ENCODE data around the gene COPZ1.
"Not testable (repeated sequence)": the region's sequence is repeated elsewhere in the genome, so short reads cannot be mapped to it uniquely, and the experiment has no call there.

COPZ1 gene

DNA sequence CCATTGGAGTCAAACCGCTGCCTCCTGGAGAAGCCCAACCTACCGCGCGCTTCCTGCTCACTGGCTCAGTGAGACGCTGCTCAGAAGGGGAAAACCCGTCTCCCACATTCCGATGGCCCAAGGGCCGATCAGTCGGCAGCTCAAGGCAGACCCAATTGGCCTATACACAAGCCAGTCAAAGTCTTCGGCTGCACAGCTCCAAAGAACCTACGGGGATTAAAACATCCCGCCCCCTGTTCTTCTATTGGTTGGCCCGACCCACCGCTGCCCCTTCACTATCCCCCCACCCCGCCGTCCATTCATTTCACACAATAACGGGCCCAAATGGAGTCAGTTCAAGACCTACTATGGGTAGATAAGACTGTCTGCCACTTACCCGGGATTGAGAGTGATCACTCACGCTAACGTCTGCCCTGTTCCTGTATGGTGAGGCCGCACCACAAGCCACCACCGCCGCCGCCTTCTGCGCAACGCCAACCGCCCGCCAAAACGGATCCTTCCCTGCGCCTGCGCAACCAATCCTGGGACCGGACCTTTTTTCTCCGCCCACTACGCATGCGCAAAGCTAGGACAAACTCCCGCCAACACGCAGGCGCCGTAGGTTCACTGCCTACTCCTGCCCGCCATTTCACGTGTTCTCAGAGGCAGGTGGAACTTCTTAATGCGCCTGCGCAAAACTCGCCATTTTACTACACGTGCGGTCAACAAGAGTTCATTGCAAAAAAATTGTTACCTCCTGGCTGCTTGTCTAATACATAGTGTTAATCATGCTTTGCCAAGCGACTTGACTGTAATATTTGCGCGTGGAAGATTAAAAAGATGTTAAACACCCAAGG, 45.1 kb upstream of the COPZ1 start, which contains the start of gene CBX5:
Gene CBX5 (minus strand): TSS at position 491 of the 836 bp plus-strand sequence. CDS start 22,472 bp downstream, outside the sequence.
- H3K4me3 ChIP-seq (ENCODE audit: insufficient read depth in 1 of 2, low read depth in 1 of 2, low read length in 2 of 2), result peak within 1 kb of the TSS; percentile 75 to 88
- H3K14ac ChIP-seq (ENCODE audit: low read length in 2 of 2), result peak within 1 kb of the TSS in 1 of 2 experiments; percentile 82
- H3K27me3 ChIP-seq (ENCODE audit: control insufficient read depth in 1 of 2, insufficient read depth in 1 of 2, low read length in 2 of 2), result no peaks in the 10 kb centered on the region
- H3K36me3 ChIP-seq (ENCODE audit: control insufficient read depth in 1 of 2, insufficient read depth in 2 of 2, low read depth in 1 of 2, low read length in 2 of 2), result peaks cover 5 to 37% of the 10 kb centered on the region in 2 experiments
- H3K4me1 ChIP-seq (ENCODE audit: control insufficient read depth, insufficient read depth, low read depth, low read length), result peaks cover 5% of the 10 kb centered on the region
- H2AK5ac ChIP-seq (ENCODE audit: low read length, severe bottlenecking), result peak within 1 kb of the TSS; percentile 86
- peak within 1 kb of the TSS; percentile 96 for H3K27ac ChIP-seq (ENCODE audit: low read length, poor library complexity, severe bottlenecking)
- no peak within 1 kb of the TSS for H3K23ac ChIP-seq (ENCODE audit: low read length in 2 of 2)
- H4K91ac ChIP-seq (ENCODE audit: low read length), result peak within 1 kb of the TSS; percentile 89
- peak within 1 kb of the TSS; percentile 57 for H2BK120ac ChIP-seq (ENCODE audit: low read depth, low read length)
- H4K8ac ChIP-seq (ENCODE audit: low read length), result peak within 1 kb of the TSS; percentile 83
- peak within 1 kb of the TSS; percentile 95 for H3K9ac ChIP-seq (ENCODE audit: low read length)
- H3K4ac ChIP-seq (ENCODE audit: low read depth in 1 of 2, low read length in 2 of 2), result peak within 1 kb of the TSS; percentile 83 to 93
- peak; percentile 100 for DNase-seq
- no peaks in the 10 kb centered on the region for H3K9me3 ChIP-seq (ENCODE audit: control insufficient read depth, low read length)
- peak within 1 kb of the TSS; percentile 75 to 97 for H3K18ac ChIP-seq (ENCODE audit: low read depth in 1 of 2, low read length in 2 of 2)
- H2BK5ac ChIP-seq (ENCODE audit: low read depth, low read length, poor library complexity, severe bottlenecking), result peak within 1 kb of the TSS; percentile 84
- under 1% methylated on average over 49 of the region's 49 CpGs for WGBS
- H2AFZ ChIP-seq (ENCODE audit: low read depth, low read length), result no peak within 1 kb of the TSS
- H2BK12ac ChIP-seq (ENCODE audit: low read length in 2 of 2), result peak within 1 kb of the TSS; percentile 38 to 76
- H3K4me2 ChIP-seq (ENCODE audit: low read length, poor library complexity, severe bottlenecking), result peak within 1 kb of the TSS; percentile 75
- H3K79me1 ChIP-seq (replicated peaks; ENCODE audit: low read length, poor library complexity, severe bottlenecking), result no peaks in the 10 kb centered on the region
- H2BK15ac ChIP-seq (ENCODE audit: low read depth, poor library complexity, severe bottlenecking), result peak within 1 kb of the TSS; percentile 66

DNA sequence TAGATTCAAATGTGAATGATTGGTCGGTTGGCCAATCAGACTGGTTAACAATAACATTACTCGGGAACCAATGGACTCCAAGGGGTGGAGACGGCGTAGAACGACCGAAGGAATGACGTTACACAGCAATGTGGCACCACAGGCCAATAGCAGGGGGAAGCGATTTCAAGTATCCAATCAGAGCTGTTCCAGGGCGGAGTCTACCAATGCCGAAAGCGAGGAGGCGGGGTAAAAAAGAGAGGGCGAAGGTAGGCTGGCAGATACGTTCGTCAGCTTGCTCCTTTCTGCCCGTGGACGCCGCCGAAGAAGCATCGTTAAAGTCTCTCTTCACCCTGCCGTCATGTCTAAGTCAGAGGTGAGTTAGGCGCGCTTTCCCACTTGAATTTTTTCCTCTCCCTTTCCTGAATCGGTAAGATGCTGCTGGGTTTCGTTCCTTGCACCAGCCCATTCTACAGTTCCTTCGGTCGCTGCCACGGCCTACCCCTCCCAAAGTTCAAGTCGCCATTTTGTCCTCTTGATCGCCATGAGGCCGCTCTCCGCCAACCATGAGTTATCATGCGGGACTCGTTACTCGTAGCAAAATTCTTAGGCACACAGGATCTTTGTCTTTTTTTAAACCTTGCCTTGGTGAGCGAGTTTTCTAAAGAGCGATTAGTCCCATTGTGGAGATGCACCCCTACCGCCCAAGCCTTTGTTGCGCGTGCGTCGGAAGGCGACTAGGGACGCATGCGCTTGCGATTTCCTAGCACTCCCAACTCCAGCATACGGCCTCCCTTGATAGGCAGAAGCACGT, 44.3 kb upstream of the COPZ1 start, which contains the start of gene HNRNPA1:
Gene HNRNPA1 (plus strand): TSS at position 259 of the 793 bp plus-strand sequence. CDS start 82 bp downstream, at position 341.
- H3K14ac ChIP-seq (ENCODE audit: low read length in 2 of 2), result peak within 1 kb of the TSS in 1 of 2 experiments; percentile 68
- peak within 1 kb of the TSS; percentile 83 for H4K8ac ChIP-seq (ENCODE audit: low read length)
- peak within 1 kb of the TSS in 1 of 2 experiments; percentile 38 for H2BK12ac ChIP-seq (ENCODE audit: low read length in 2 of 2)
- H3K18ac ChIP-seq (ENCODE audit: low read depth in 1 of 2, low read length in 2 of 2), result peak within 1 kb of the TSS; percentile 75 to 97
- no peaks in the 10 kb centered on the region for H3K27me3 ChIP-seq (ENCODE audit: control insufficient read depth in 1 of 2, insufficient read depth in 1 of 2, low read length in 2 of 2)
- peak within 1 kb of the TSS; percentile 83 to 90 for H3K4ac ChIP-seq (ENCODE audit: low read depth in 1 of 2, low read length in 2 of 2)
- peak within 1 kb of the TSS; percentile 95 for H3K9ac ChIP-seq (ENCODE audit: low read length)
- peak within 1 kb of the TSS; percentile 57 for H2BK120ac ChIP-seq (ENCODE audit: low read depth, low read length)
- WGBS, result under 1% methylated on average over 43 of the region's 48 CpGs
- peak within 1 kb of the TSS; percentile 80 for H2BK5ac ChIP-seq (ENCODE audit: low read depth, low read length, poor library complexity, severe bottlenecking)
- peak within 1 kb of the TSS; percentile 19 for H2AK5ac ChIP-seq (ENCODE audit: low read length, severe bottlenecking)
- H3K4me1 ChIP-seq (ENCODE audit: control insufficient read depth, insufficient read depth, low read depth, low read length), result peaks cover 5% of the 10 kb centered on the region
- no peak within 1 kb of the TSS for H3K23ac ChIP-seq (ENCODE audit: low read length in 2 of 2)
- H3K36me3 ChIP-seq (ENCODE audit: control insufficient read depth in 1 of 2, insufficient read depth in 2 of 2, low read depth in 1 of 2, low read length in 2 of 2), result peaks cover 5 to 44% of the 10 kb centered on the region in 2 experiments
- H2BK15ac ChIP-seq (ENCODE audit: low read depth, poor library complexity, severe bottlenecking), result peak within 1 kb of the TSS; percentile 66
- peak; percentile 100 for DNase-seq
- H3K4me3 ChIP-seq (ENCODE audit: insufficient read depth in 1 of 2, low read depth in 1 of 2, low read length in 2 of 2), result peak within 1 kb of the TSS; percentile 75 to 88
- no peak within 1 kb of the TSS for H2AFZ ChIP-seq (ENCODE audit: low read depth, low read length)
- H3K9me3 ChIP-seq (ENCODE audit: control insufficient read depth, low read length), result no peaks in the 10 kb centered on the region
- H3K79me1 ChIP-seq (replicated peaks; ENCODE audit: low read length, poor library complexity, severe bottlenecking), result no peaks in the 10 kb centered on the region
- peak within 1 kb of the TSS; percentile 75 for H3K4me2 ChIP-seq (ENCODE audit: low read length, poor library complexity, severe bottlenecking)
- peak within 1 kb of the TSS; percentile 93 for H3K27ac ChIP-seq (ENCODE audit: low read length, poor library complexity, severe bottlenecking)
- H4K91ac ChIP-seq (ENCODE audit: low read length), result peak within 1 kb of the TSS; percentile 89

DNA sequence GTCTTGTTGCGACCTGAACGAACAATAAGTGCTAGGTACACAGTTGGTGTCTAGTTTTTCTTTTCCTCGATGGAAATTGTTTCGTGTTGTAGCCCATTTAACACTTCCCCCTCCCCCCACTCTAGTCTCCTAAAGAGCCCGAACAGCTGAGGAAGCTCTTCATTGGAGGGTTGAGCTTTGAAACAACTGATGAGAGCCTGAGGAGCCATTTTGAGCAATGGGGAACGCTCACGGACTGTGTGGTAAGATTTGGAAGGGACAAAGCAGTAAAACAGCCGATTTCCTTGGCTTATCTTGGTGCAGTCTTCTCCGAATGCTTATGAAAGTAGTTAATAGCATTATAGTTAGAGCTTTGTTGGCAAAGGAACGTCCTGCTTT, 43.7 kb upstream of the COPZ1 start:
- H3K27ac ChIP-seq (ENCODE audit: low read length, poor library complexity, severe bottlenecking), result peak overlapping the region; percentile 86
- H3K23ac ChIP-seq (ENCODE audit: low read length in 2 of 2); H3K9me3 ChIP-seq (ENCODE audit: control insufficient read depth, low read length); H3K27me3 ChIP-seq (ENCODE audit: control insufficient read depth in 1 of 2, insufficient read depth in 1 of 2, low read length in 2 of 2); DNase-seq; H3K79me1 ChIP-seq (replicated peaks; ENCODE audit: low read length, poor library complexity, severe bottlenecking); H2BK12ac ChIP-seq (ENCODE audit: low read length in 2 of 2); H2BK15ac ChIP-seq (ENCODE audit: low read depth, poor library complexity, severe bottlenecking); H2AFZ ChIP-seq (ENCODE audit: low read depth, low read length); H3K4me1 ChIP-seq (ENCODE audit: control insufficient read depth, insufficient read depth, low read depth, low read length); H2BK5ac ChIP-seq (ENCODE audit: low read depth, low read length, poor library complexity, severe bottlenecking); H2BK120ac ChIP-seq (ENCODE audit: low read depth, low read length): not testable (repeated sequence)
- H3K4ac ChIP-seq (ENCODE audit: low read depth in 1 of 2, low read length in 2 of 2), result peak overlapping the region; percentile 83 to 90
- H4K91ac ChIP-seq (ENCODE audit: low read length), result peak overlapping the region; percentile 30
- H3K4me2 ChIP-seq (ENCODE audit: low read length, poor library complexity, severe bottlenecking), result peak overlapping the region; percentile 65
- H3K14ac ChIP-seq (ENCODE audit: low read length in 2 of 2), result peak overlapping the region in 1 of 2 experiments; percentile 5
- H4K8ac ChIP-seq (ENCODE audit: low read length), result peak overlapping the region; percentile 83
- H3K4me3 ChIP-seq (ENCODE audit: insufficient read depth in 1 of 2, low read depth in 1 of 2, low read length in 2 of 2), result peak overlapping the region; percentile 65 to 88
- H2AK5ac ChIP-seq (ENCODE audit: low read length, severe bottlenecking), result peak overlapping the region; percentile 19
- H3K36me3 ChIP-seq (ENCODE audit: control insufficient read depth in 1 of 2, insufficient read depth in 2 of 2, low read depth in 1 of 2, low read length in 2 of 2), result peaks cover 9 to 50% of the 10 kb centered on the region in 2 experiments
- peak overlapping the region; percentile 95 for H3K9ac ChIP-seq (ENCODE audit: low read length)
- 3% methylated on average over 9 of the region's 10 CpGs for WGBS
- peak overlapping the region; percentile 75 to 81 for H3K18ac ChIP-seq (ENCODE audit: low read depth in 1 of 2, low read length in 2 of 2)
